HS-27A (cell line): ENCODE results near the gene VPS33B.

Source experiments
- DNase-seq: peaks from one replicate; pipeline ENCODE4 v3.0.0-alpha.2; 2012; ENCODE audit warnings: low read depth, missing footprints

The VPS33B gene

GRCh38 chr15:90949979-90950675 lies 72.3 kb downstream of the VPS33B start:
- DNase-seq = no peak
